Spleen (tissue), 7 donors: Measurements from ENCODE around the gene TMEM209.

Experiments used
- POLR2A ChIP-seq, 3 donors: fragments of 450-650 bp; IDR thresholded peaks; one replicate each; pipeline ENCODE4 v1.5.1; 2017; ENCODE audit warnings: antibody characterized with exemption in 3 of 3, mild to moderate bottlenecking in 1 of 3
- POLR2AphosphoS5 ChIP-seq, 3 donors: sonication (generic); formaldehyde crosslinking; IDR thresholded peaks; one replicate each; pipeline ENCODE4 v1.5.1; 2017; ENCODE audit warnings: antibody characterized with exemption in 3 of 3
- TF ChIP-seq, protein P1 (sequence below), 11 experiments: fragments of 200-600 bp in 7 of 11; fragments of 450-650 bp in 4 of 11; sonication (generic) in 4 of 11; IDR thresholded peaks in 8 of 11; conservative IDR thresholded peaks in 3 of 11; 1 replicate in 7 of 11; 2 replicates in 4 of 11; pipeline versions ENCODE4 v1.4.0 to v1.8.0; 2016 to 2021; ENCODE audit warnings: antibody characterized with exemption in 11 of 11, inconsistent platforms in 4 of 11, mild to moderate bottlenecking in 1 of 11
- donor health status: DM: no; HTN: no; CAD: no; lungs with moderate emphysema.
- donor health status: DM: no; HTN: no; CAD: no.
- donor health status: DM: no; HTN: no; CAD: no.

DNA sequence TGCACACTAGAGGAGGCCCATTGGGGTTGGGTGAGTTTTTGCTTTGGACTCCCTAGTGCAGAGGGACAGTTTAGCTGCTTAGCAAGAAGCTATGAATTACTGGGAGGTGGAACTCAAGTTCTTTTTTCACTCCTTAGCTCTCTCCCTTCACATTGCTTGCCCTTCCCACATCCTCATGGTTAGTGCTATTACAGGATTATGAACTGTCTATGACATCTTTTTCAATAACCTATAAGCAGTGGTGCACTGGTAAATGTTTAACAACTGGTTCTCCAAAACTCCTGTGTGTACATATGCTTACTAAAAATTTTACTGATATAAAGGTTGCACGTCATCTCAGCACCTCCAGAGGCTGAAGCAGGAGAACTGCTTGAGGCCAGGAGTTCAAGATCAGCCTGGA is 8.6 kb upstream of the TMEM209 start:
- TF ChIP-seq, protein P1, sequence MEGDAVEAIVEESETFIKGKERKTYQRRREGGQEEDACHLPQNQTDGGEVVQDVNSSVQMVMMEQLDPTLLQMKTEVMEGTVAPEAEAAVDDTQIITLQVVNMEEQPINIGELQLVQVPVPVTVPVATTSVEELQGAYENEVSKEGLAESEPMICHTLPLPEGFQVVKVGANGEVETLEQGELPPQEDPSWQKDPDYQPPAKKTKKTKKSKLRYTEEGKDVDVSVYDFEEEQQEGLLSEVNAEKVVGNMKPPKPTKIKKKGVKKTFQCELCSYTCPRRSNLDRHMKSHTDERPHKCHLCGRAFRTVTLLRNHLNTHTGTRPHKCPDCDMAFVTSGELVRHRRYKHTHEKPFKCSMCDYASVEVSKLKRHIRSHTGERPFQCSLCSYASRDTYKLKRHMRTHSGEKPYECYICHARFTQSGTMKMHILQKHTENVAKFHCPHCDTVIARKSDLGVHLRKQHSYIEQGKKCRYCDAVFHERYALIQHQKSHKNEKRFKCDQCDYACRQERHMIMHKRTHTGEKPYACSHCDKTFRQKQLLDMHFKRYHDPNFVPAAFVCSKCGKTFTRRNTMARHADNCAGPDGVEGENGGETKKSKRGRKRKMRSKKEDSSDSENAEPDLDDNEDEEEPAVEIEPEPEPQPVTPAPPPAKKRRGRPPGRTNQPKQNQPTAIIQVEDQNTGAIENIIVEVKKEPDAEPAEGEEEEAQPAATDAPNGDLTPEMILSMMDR (IDR thresholded peaks at IDR 0.05 in 8 of 11, conservative IDR thresholded peaks at IDR 0.05 in 3 of 11), result no peak
- TF ChIP-seq POLR2A (IDR thresholded peaks at IDR 0.05), result no peak
- TF ChIP-seq POLR2AphosphoS5 (IDR thresholded peaks at IDR 0.05), result no peak
